PC-3 (cell line): ENCODE measurements around the gene SRCAP.

Experiments
- CTCF ChIP-seq: fragments of 300-600 bp; sonication (generic); conservative IDR thresholded peaks from 2 replicates; pipeline ENCODE4 v1.5.1; 2017; ENCODE audit warnings: antibody characterized with exemption, low read depth, mild to moderate bottlenecking, low read length
- EZH2 ChIP-seq: fragments of 300-600 bp; sonication (generic); IDR thresholded peaks from one replicate; pipeline ENCODE4 v1.6.1; 2017; ENCODE audit warnings: antibody characterized with exemption, mild to moderate bottlenecking, low read length; ENCODE audit not compliant: unreplicated experiment
- EZH2phosphoT487 ChIP-seq: fragments of 300-600 bp; sonication (generic); IDR thresholded peaks from 2 replicates; pipeline ENCODE4 v1.6.1; 2018; ENCODE audit warnings: mild to moderate bottlenecking, antibody characterized with exemption, low read length, borderline replicate concordance

GRCh38 chr16:30698816-30699614 is at the start of gene SRCAP:
- TF ChIP-seq CTCF (no peak), EZH2phosphoT487 (no peak), EZH2 (no peak)
